ENCODE measurements around the gene ZNF385D. TPM values are rescaled to one million over a fixed set of nuclear protein-coding genes. Genes with fewer than 3 reads are reported as not detected.

The ZNF385D gene
- total RNA-seq, 1 donor from 2014 or later, result not detected

DNA sequence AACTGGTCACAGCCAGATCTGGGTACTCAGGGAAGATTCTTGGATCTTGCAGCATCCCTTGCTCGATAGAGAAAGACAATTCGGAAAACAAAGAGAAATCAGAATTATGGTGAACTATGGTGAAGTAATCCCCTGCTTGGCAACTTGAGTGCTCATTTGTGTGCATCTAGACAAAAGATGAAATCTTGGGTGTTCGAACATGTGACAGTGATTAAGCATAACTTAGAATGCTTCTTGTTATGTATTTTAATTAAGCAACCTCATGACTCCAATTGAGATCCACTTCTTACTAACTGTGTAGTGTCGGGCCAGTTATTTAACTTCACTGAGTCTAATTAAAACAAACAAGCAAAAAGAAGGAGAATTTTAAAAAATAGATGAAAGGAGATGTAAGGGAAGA lies 56.5 kb downstream of the ZNF385D start:
- no peak overlapping the region for H3K27ac Mint-ChIP-seq
- DNase-seq (no peak), ATAC-seq (ENCODE audit: low read depth) (no peak)
- TF ChIP-seq, protein P1, sequence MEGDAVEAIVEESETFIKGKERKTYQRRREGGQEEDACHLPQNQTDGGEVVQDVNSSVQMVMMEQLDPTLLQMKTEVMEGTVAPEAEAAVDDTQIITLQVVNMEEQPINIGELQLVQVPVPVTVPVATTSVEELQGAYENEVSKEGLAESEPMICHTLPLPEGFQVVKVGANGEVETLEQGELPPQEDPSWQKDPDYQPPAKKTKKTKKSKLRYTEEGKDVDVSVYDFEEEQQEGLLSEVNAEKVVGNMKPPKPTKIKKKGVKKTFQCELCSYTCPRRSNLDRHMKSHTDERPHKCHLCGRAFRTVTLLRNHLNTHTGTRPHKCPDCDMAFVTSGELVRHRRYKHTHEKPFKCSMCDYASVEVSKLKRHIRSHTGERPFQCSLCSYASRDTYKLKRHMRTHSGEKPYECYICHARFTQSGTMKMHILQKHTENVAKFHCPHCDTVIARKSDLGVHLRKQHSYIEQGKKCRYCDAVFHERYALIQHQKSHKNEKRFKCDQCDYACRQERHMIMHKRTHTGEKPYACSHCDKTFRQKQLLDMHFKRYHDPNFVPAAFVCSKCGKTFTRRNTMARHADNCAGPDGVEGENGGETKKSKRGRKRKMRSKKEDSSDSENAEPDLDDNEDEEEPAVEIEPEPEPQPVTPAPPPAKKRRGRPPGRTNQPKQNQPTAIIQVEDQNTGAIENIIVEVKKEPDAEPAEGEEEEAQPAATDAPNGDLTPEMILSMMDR (IDR thresholded peaks at IDR 0.05), result no peak
- peaks cover 9% of the 10 kb centered on the region for H3K9me3 Mint-ChIP-seq
- H3K4me3 Mint-ChIP-seq, result no peak overlapping the region
- no peaks in the 10 kb centered on the region for H3K4me1 Mint-ChIP-seq
- intact Hi-C loops (cut with micrococcal nuclease), result no loop called here
- ChIA-PET POLR2A (no interaction called here), CTCF (no interaction called here)
- no peaks in the 10 kb centered on the region for H3K27me3 Mint-ChIP-seq
- no peaks in the 10 kb centered on the region for H3K36me3 Mint-ChIP-seq (ENCODE audit: low read depth)

DNA sequence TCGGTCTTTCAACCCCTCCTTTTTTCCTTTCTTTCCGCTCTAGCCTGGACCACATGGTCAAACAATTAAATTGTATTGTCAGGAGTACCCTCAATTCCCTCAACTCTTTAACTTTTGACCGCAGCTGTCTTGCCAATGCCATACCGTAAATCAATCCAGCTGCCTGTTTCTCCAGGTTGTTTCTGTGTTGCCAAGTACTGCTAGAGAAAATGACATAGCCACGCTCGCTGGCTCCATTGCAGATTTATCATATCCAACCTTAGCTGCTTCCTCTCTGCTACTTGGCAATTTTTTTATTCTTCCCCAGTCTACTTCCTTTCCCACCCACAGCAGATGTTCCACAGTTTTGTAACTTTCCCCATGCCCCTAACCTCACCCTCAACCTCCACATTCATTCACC lies 60.0 kb downstream of the ZNF385D start:
- H3K4me3 Mint-ChIP-seq, result no peak overlapping the region
- ChIA-PET POLR2A (no interaction called here), CTCF (no interaction called here)
- TF ChIP-seq, protein P1 (IDR thresholded peaks at IDR 0.05), result no peak
- no peaks in the 10 kb centered on the region for H3K27me3 Mint-ChIP-seq
- DNase-seq (no peak), ATAC-seq (ENCODE audit: low read depth) (no peak)
- no peak overlapping the region for H3K27ac Mint-ChIP-seq
- peaks cover 9% of the 10 kb centered on the region for H3K9me3 Mint-ChIP-seq
- no peaks in the 10 kb centered on the region for H3K4me1 Mint-ChIP-seq
- no peaks in the 10 kb centered on the region for H3K36me3 Mint-ChIP-seq (ENCODE audit: low read depth)
- intact Hi-C loops (cut with micrococcal nuclease), result no loop called here

DNA sequence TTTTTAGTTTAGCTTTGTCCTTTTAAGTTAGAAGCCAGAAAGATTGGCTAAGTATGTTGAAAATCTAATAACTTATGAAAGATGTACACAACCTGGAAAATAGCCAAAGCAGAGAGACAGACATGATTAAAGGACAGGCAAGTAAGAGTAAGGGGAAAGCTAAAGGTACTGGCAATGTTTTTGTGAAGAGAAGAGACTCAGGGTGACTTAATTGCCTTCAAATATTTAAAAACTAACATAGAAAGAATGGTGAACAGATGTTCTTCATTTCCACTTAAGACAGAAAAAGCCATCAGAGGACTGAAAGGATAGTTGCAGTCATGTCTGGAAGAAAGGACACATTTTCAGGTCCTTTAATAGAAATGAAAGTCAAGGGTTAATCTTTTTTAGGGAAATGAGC lies 68.8 kb downstream of the ZNF385D start:
- DNase-seq, result no peak
- Mint-ChIP-seq H3K27ac (no peak overlapping the region), H3K4me3 (no peak overlapping the region), H3K9me3 (peaks cover 2% of the 10 kb centered on the region), H3K36me3 (ENCODE audit: low read depth) (no peaks in the 10 kb centered on the region), H3K4me1 (no peaks in the 10 kb centered on the region), H3K27me3 (no peaks in the 10 kb centered on the region)
- CTCF ChIA-PET, result no interaction called here
- ATAC-seq (ENCODE audit: low read depth), result no peak
- POLR2A ChIA-PET, result no interaction called here
- TF ChIP-seq, protein P1 (IDR thresholded peaks at IDR 0.05), result no peak
- intact Hi-C loops (cut with micrococcal nuclease), result no loop called here

GRCh38 chr3:21673393-21673792 lies 77.6 kb downstream of the ZNF385D start:
- no peak for DNase-seq
- ATAC-seq (ENCODE audit: low read depth), result no peak
- Mint-ChIP-seq H3K27ac (no peak overlapping the region), H3K4me3 (no peak overlapping the region), H3K9me3 (no peaks in the 10 kb centered on the region), H3K4me1 (no peaks in the 10 kb centered on the region), H3K27me3 (no peaks in the 10 kb centered on the region), H3K36me3 (ENCODE audit: low read depth) (no peaks in the 10 kb centered on the region)
- POLR2A ChIA-PET, result no interaction called here
- CTCF ChIA-PET, result no interaction called here
- TF ChIP-seq, protein P1 (IDR thresholded peaks at IDR 0.05), result no peak
- intact Hi-C loops (cut with micrococcal nuclease), result no loop called here

GRCh38 chr3:21672303-21672702 lies 78.7 kb downstream of the ZNF385D start:
- no peak overlapping the region for H3K4me3 Mint-ChIP-seq
- ATAC-seq (ENCODE audit: low read depth) (no peak), DNase-seq (no peak)
- no peaks in the 10 kb centered on the region for H3K27me3 Mint-ChIP-seq
- TF ChIP-seq, protein P1 (IDR thresholded peaks at IDR 0.05), result no peak
- CTCF ChIA-PET, result no interaction called here
- intact Hi-C loops (cut with micrococcal nuclease), result no loop called here
- POLR2A ChIA-PET, result no interaction called here
- no peaks in the 10 kb centered on the region for H3K36me3 Mint-ChIP-seq (ENCODE audit: low read depth)
- H3K9me3 Mint-ChIP-seq, result no peaks in the 10 kb centered on the region
- no peaks in the 10 kb centered on the region for H3K4me1 Mint-ChIP-seq
- H3K27ac Mint-ChIP-seq, result no peak overlapping the region

Measured in activated B cell treated with CpG ODN at 0.5 μM for 24 hours (primary cell).